HG02943 (cell line): Measurements from ENCODE around the gene RAET1G.
"Not testable (repeated sequence)": the region's sequence is repeated elsewhere in the genome, so short reads cannot be mapped to it uniquely, and the experiment has no call there.

Experiments
- ATAC-seq: cut with Tn5 transposase; IDR thresholded peaks from one replicate; pipeline ENCODE4 v1.9.1; 2021; ENCODE audit warnings: mild to moderate bottlenecking, low read depth, moderate library complexity; ENCODE audit not compliant: unreplicated experiment

RAET1G gene

GRCh38 chr6:149898966-149899365 lies 24.0 kb downstream of the RAET1G start:
- no peak for ATAC-seq

DNA sequence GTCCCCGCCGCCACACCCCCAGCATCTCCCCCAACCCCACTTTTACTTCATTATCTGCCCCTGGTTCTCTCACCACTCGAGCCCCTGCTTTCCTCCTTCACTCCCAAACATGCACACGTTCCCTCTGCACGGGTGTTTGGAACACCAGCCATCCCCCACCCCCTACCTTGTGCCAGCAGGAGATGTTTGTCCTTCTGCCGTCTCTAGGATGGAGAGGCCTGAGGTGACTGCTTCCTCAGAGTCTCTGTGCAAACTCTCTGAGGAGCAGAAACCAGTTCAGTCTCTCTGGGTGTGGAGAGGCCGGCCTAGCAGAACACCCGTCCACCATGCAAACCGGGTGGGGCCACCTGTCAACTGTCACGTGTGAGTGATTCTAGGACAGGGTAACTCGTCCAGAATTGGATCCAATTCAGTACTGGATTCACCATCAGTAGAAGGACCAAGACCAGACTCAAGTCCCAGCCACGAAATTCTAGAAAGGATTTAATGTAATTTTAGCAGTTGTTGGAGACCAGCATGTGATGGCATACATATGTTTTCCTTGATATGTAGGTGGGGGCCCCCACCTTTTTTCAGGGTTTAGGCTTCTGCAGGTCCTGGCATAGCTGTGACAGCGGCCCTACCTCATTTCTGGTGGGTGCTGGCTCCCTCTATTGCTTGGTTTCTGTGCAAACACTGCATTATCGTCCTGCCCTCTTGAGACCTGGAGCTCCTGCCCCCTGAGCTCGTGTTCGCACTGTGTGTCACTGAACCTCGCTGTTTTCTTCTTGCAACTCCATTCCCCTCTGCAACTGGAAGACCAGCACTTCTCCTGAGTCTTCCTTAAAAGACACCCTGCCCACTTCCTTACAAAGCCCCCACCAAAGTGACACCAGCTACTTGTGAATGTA lies 24.8 kb downstream of the RAET1G start, which contains the start of gene RAET1E:
RAET1E (minus strand) TSS at position 259 of the 890 bp plus-strand sequence. CDS start 7,212 bp downstream, outside the sequence.
- ATAC-seq, result no peak

GRCh38 chr6:149897015-149897697 lies 25.8 kb downstream of the RAET1G start:
- ATAC-seq, result no peak

DNA sequence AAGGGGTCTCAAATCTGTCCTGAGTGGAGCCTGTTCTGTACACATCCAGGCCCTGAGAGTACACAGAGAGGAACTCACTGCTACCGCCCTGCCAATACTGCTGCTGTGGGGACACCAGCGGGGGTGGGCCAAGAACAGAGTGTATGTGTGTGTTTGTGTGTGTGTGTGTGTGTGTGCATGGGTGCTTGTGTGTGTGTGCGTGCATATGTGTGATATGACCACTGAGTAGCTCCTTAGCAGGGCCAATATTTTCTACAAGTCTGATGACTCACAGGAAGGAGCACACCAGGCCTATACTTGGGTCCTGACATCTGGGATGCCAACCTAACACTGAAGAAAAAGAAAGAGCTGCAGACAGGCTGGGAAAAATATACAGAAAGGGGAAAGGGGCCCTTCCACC lies 26.4 kb downstream of the RAET1G start:
- ATAC-seq, result no peak

- no peak for ATAC-seq
Observed at GRCh38 chr6:149895833-149896271, 27.1 kb downstream of the RAET1G start.

GRCh38 chr6:149895048-149895590 lies 27.8 kb downstream of the RAET1G start:
- no peak for ATAC-seq

DNA sequence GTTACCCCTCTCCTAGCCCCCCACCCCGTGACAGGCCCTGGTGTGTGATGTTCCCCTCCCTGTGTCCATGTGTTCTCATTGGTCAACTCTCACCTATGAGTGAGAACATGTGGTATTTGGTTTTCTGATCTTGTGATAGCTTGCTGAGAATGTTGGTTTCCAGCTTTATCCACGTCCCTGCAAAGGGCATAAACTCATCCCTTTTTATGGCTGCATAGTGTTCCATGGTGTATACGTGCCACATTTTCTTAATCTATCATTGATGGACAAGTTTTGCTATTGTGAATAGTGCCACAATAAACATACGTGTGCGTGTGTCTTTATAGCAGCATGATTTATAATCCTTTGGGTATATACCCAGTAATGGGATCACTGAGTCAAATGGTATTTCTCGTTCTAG lies 31.1 kb downstream of the RAET1G start:
- not testable (repeated sequence) for ATAC-seq

DNA sequence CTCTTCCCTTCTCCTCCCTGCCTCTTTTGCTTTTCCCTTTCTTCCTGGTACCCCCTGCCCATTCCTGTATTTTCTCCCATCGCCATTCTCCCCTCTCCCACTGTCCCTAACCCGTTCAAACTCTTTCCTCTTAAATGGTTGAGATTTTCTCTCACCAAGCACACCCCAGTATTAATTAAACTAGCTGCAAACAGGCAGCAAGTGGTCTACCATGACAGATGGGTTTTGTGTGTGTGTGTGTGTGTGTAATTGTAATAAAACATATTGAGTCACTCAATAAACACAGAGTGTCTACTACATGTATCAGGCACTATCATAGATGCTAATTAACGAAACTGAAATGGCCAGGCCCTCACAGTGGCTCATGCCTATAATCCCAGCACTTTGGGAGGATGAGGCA lies 31.7 kb downstream of the RAET1G start:
- ATAC-seq, result no peak

DNA sequence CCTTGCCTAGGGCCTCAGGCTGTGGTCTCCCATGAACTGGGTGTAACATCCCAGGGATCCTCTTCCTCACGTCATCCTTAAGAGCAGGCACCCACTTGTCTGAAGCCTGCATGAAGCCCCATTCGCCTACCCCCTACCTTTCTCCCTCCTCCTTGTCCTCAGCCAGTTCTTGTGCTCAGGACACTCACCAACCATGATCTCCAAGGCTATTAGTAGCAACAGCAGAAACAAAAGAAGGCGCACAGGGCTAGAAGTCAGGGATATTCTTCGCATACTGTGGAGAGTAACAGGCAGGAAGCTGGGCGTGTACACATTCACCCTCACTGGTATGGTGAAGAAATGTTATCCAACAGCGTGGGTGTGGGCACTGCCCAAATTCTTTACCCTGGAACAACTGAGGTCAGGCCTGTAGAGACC lies 32.3 kb downstream of the RAET1G start:
- ATAC-seq, result no peak

DNA sequence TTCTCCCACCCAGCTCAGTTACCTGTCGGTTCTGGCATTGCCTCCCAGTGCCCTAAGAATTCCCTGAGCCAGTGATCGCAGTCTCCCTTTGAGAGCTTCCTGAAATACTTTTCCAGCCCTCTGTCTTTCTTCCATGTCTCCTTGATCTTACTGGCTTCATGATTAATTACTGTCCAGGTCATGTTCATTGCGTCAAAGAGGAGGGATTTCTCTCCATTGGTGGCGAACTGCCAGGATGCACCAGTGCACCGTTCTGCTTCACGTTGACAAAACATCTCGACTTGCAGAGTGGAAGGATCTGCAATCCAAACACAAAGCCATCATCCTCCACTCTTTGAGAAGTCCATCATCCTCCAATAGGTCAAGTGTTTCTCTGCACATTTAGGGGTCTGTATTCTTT lies 33.6 kb downstream of the RAET1G start:
- ATAC-seq, result no peak

DNA sequence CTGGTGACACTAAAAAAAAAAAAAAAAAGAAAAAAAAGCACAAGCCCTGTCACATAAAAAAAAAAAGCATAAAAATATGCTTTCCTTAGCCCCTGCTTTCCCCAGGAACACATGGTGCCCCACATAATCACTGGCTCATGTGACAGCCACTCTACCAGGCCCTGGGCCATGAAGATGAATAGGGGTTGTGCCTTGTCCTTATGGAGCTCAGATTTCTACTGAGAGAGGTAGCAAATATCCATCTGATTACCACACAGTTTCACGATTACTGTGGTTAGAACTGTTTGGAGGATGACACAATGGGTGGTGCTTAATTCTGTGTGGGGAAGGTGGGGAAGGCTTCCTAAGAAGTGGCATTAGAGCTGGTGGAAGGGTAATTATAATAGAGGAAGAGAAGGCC lies 34.3 kb downstream of the RAET1G start:
- no peak for ATAC-seq

DNA sequence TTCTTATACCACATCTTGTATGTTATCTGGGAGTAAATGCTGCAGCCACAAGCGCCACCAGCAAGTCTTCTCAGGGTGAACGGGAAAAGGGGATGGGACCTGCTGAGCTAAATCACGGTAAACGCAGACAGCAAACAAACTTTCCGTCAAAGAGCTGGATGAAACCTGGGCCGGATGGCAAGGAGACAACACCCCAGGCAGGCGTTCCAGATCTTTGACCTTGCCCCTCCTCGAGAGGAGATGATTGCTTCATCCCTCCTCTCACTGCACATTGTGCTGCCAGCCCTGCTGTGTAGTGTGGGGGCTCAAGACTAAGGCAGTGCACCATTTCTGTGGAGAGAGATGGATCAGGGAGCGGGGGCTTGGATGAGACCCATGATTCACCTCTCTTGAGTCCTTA lies 34.8 kb downstream of the RAET1G start:
- ATAC-seq, result no peak

GRCh38 chr6:149887343-149887742 lies 35.6 kb downstream of the RAET1G start:
- no peak for ATAC-seq

DNA sequence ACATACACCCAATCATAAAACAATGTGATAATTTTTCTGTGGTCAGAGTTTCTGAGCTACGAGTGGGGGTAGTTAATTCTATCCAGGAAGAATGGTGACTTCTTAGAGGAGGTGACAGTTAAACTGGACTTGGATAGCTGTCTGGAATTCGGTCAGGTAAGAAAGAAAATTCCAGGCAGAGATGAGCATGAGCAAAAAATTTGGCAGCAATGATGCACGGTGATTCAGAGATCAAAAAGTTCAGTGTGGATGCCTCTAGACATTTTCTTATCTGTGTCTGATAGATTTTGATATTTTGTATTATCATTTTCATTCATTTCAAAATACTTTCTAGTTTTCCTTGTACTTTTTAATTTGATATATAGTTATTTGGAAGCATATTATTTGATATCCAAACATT lies 37.0 kb downstream of the RAET1G start:
- no peak for ATAC-seq

DNA sequence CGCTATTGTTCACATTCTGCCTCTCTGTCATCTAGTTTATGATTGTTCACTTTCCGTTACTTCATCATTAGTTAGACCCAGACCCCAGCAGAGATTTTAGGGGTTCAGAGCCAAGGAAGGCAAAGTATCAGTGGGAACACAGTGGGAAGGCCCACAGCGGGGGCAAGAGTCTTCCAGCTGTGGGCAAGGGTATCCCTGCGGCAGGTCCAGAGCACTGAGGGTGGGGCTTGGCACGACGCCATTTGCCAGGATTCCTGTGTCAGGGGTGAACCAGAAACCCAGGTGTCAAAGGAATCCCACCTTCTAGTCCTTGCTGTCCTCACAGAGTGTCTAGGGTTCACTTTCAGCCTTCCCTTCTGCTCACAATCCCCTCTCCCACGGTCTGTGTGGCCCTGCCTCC lies 38.3 kb downstream of the RAET1G start:
- ATAC-seq, result no peak

DNA sequence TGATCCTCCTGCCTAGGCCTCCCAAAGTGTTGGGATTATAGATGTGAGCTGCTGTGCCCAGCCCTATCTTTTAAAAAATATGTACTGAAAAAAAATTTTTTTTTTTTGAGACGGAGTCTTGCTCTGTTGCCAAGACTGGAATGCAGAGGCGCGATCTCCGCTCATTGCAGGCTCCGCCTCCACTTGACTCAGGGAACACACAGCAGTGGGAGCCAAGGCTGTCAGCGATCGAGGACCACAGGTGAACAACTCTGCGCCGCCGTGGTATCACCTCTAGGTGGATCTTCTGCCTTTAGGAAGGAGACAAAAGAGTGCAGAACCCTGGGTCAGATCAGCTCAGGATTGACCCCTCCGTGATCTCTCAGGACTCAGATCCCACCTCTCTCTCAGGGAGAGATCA lies 38.7 kb downstream of the RAET1G start:
- no peak for ATAC-seq

- ATAC-seq, result no peak
Observed at GRCh38 chr6:149881860-149882259, 41.1 kb downstream of the RAET1G start.

- ATAC-seq, result no peak
Observed at GRCh38 chr6:149881066-149881766, 41.7 kb downstream of the RAET1G start.

DNA sequence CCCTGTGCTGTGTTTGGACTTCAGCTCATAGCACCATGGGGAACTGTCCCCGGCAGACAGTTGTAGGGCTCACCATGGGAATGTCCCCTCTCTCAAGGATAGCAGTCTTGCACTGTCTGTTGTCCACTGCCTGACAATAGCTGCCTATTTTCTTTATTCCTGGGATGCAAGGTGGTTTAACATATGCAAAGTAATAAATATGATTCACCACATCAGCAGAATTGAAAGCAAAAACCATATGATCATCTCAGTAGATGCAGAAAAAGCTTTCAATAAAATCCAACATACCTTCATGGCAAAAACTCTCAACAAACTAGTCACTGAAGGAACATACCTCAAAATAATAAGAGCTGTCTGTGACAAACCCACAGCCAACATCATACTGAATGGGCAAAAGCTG lies 45.3 kb downstream of the RAET1G start:
- no peak for ATAC-seq

DNA sequence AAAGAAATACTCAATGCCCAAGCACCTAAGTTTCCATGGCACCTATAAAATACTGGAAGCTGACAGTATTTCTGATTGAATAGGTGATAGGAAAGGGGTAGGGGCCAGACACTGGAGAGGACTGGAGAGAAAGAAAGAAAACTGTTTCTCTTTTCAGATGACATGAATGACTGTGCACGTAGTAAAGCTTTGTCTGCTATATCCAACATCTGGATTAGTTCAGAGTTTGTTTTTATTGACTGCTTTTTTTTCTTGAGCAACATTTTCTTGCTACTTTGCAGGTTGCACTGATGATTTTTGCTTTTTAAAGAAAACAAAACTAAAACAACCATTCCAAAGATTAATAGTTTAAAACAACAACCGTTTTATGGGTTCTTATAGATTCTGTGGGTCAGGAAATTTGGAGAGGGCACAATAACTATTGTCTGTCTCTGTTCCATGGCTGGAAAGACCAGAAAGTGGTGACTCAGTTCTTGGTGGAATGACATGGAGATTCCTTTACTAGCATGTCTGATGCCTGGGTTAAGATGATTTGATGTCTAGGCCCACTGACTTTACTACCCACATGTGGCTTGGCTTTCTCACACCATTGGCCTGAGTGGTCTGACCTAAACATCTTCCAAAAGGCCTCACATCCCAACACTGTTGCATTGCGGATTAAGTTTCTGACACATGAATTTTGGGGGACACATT lies 46.5 kb downstream of the RAET1G start:
- ATAC-seq, result no peak
